ACC112 (cell line): ENCODE results near the gene MAPK8IP1.

Experiments used
- H2AFZ ChIP-seq: fragments of 200-600 bp; sonication (generic); one replicate; pipeline ENCODE4 v1.6.0; 2017; ENCODE audit warnings: antibody characterized with exemption, low read length; ENCODE audit not compliant: unreplicated experiment
- H3K27ac ChIP-seq: fragments of 200-600 bp; sonication (generic); 2 replicates; pipeline ENCODE4 v1.5.1; 2014; ENCODE audit warnings: low read depth, mild to moderate bottlenecking, antibody characterized with exemption, low read length, moderate library complexity
- H3K27me3 ChIP-seq: fragments of 200-600 bp; sonication (generic); 2 replicates; pipeline ENCODE4 v1.6.1; 2014; ENCODE audit warnings: mild to moderate bottlenecking, antibody characterized with exemption, low read length, moderate library complexity, mixed read lengths; ENCODE audit not compliant: insufficient read depth
- H3K36me3 ChIP-seq: fragments of 200-600 bp; sonication (generic); 2 replicates; pipeline ENCODE4 v1.6.1; 2016; ENCODE audit warnings: mild to moderate bottlenecking, antibody characterized with exemption, low read length, moderate library complexity, mixed read lengths; ENCODE audit not compliant: insufficient read depth
- H3K4me1 ChIP-seq: fragments of 200-600 bp; sonication (generic); one replicate; pipeline ENCODE4 v1.6.1; 2016; ENCODE audit warnings: low read length, mixed read lengths; ENCODE audit not compliant: insufficient read depth, unreplicated experiment, control insufficient read depth
- H3K4me3 ChIP-seq: fragments of 200-600 bp; sonication (generic); 2 replicates; pipeline ENCODE4 v1.5.1; 2014; ENCODE audit warnings: mild to moderate bottlenecking, low read depth, low read length
- H3K79me2 ChIP-seq: fragments of 200-600 bp; sonication (generic); one replicate; pipeline ENCODE4 v1.6.0; 2016; ENCODE audit warnings: low read length; ENCODE audit not compliant: control insufficient read depth, unreplicated experiment, insufficient read depth

Gene MAPK8IP1

GRCh38 chr11:45933846-45934579 lies 48.6 kb downstream of the MAPK8IP1 start:
- peaks cover 15% of the 10 kb centered on the region; the same call in 1 of the 2 replicates for H3K36me3 ChIP-seq
- peaks cover 2% of the 10 kb centered on the region for H3K4me1 ChIP-seq
- no peaks in the 10 kb centered on the region for H3K27me3 ChIP-seq
- H3K4me3 ChIP-seq: no peak overlapping the region
- H3K79me2 ChIP-seq: no peaks in the 10 kb centered on the region
- no peak overlapping the region for H3K27ac ChIP-seq
- H2AFZ ChIP-seq: no peak overlapping the region

- Histone ChIP-seq H3K27ac (no peak overlapping the region), H3K4me1 (peaks cover 2% of the 10 kb centered on the region), H3K36me3 (peaks cover 15% of the 10 kb centered on the region; the same call in 1 of the 2 replicates), H3K79me2 (no peaks in the 10 kb centered on the region), H3K27me3 (no peaks in the 10 kb centered on the region), H2AFZ (no peak overlapping the region), H3K4me3 (no peak overlapping the region)
Measured at GRCh38 chr11:45934580-45935318, 49.3 kb downstream of the MAPK8IP1 start.

GRCh38 chr11:45935349-45936064 lies 50.1 kb downstream of the MAPK8IP1 start:
- H3K4me3 ChIP-seq: no peak overlapping the region
- no peaks in the 10 kb centered on the region for H3K27me3 ChIP-seq
- no peaks in the 10 kb centered on the region for H3K4me1 ChIP-seq
- no peaks in the 10 kb centered on the region for H3K79me2 ChIP-seq
- H3K36me3 ChIP-seq: peaks cover 15% of the 10 kb centered on the region; the same call in 1 of the 2 replicates
- H2AFZ ChIP-seq: no peak overlapping the region
- H3K27ac ChIP-seq: no peak overlapping the region

- H3K27ac ChIP-seq: no peak overlapping the region
- no peaks in the 10 kb centered on the region for H3K27me3 ChIP-seq
- H3K79me2 ChIP-seq: no peaks in the 10 kb centered on the region
- H3K4me3 ChIP-seq: no peak overlapping the region
- no peaks in the 10 kb centered on the region for H3K4me1 ChIP-seq
- H3K36me3 ChIP-seq: peaks cover 15% of the 10 kb centered on the region; the same call in 1 of the 2 replicates
- no peak overlapping the region for H2AFZ ChIP-seq
Measured at GRCh38 chr11:45936511-45937054, 51.1 kb downstream of the MAPK8IP1 start.

GRCh38 chr11:45937916-45938315 lies 52.5 kb downstream of the MAPK8IP1 start:
- H3K36me3 ChIP-seq: peaks cover 15% of the 10 kb centered on the region; the same call in 1 of the 2 replicates
- H3K27me3 ChIP-seq: no peaks in the 10 kb centered on the region
- H3K27ac ChIP-seq: no peak overlapping the region
- no peaks in the 10 kb centered on the region for H3K79me2 ChIP-seq
- H3K4me1 ChIP-seq: no peaks in the 10 kb centered on the region
- no peak overlapping the region for H2AFZ ChIP-seq
- H3K4me3 ChIP-seq: no peak overlapping the region

- no peaks in the 10 kb centered on the region for H3K79me2 ChIP-seq
- peaks cover 13% of the 10 kb centered on the region; the same call in 1 of the 2 replicates for H3K36me3 ChIP-seq
- H2AFZ ChIP-seq: no peak overlapping the region
- no peak overlapping the region for H3K4me3 ChIP-seq
- H3K4me1 ChIP-seq: no peaks in the 10 kb centered on the region
- no peak overlapping the region for H3K27ac ChIP-seq
- H3K27me3 ChIP-seq: no peaks in the 10 kb centered on the region
Measured at GRCh38 chr11:45939836-45940235, 54.4 kb downstream of the MAPK8IP1 start.

- no peak overlapping the region for H3K27ac ChIP-seq
- no peak overlapping the region for H2AFZ ChIP-seq
- no peaks in the 10 kb centered on the region for H3K4me1 ChIP-seq
- no peaks in the 10 kb centered on the region for H3K79me2 ChIP-seq
- no peak overlapping the region for H3K4me3 ChIP-seq
- H3K27me3 ChIP-seq: no peaks in the 10 kb centered on the region
- peaks cover 13% of the 10 kb centered on the region; the same call in 1 of the 2 replicates for H3K36me3 ChIP-seq
Measured at GRCh38 chr11:45941285-45941684, 55.8 kb downstream of the MAPK8IP1 start.

GRCh38 chr11:45942381-45942780 lies 56.9 kb downstream of the MAPK8IP1 start:
- H3K4me1 ChIP-seq: no peaks in the 10 kb centered on the region
- H3K36me3 ChIP-seq: peaks cover 21% of the 10 kb centered on the region; the same call in 1 of the 2 replicates
- no peak overlapping the region for H3K4me3 ChIP-seq
- H3K79me2 ChIP-seq: no peaks in the 10 kb centered on the region
- H2AFZ ChIP-seq: no peak overlapping the region
- no peak overlapping the region for H3K27ac ChIP-seq
- H3K27me3 ChIP-seq: no peaks in the 10 kb centered on the region

- no peaks in the 10 kb centered on the region for H3K79me2 ChIP-seq
- no peaks in the 10 kb centered on the region for H3K4me1 ChIP-seq
- no peaks in the 10 kb centered on the region for H3K27me3 ChIP-seq
- peaks cover 31% of the 10 kb centered on the region for H3K36me3 ChIP-seq
- H3K27ac ChIP-seq: no peak overlapping the region
- H3K4me3 ChIP-seq: no peak overlapping the region
- no peak overlapping the region for H2AFZ ChIP-seq
Measured at GRCh38 chr11:45945397-45945999, 60.0 kb downstream of the MAPK8IP1 start.

GRCh38 chr11:45947885-45948284 lies 62.4 kb downstream of the MAPK8IP1 start:
- Histone ChIP-seq H3K27ac (no peak overlapping the region), H3K36me3 (peaks cover 35% of the 10 kb centered on the region), H3K4me1 (no peaks in the 10 kb centered on the region), H3K4me3 (no peak overlapping the region), H2AFZ (no peak overlapping the region), H3K79me2 (no peaks in the 10 kb centered on the region), H3K27me3 (no peaks in the 10 kb centered on the region)
